ENCODE data around the gene ACSM6. TPM values are rescaled to one million over a fixed set of nuclear protein-coding genes. Genes with fewer than 3 reads are reported as not detected.

Gene ACSM6
- polyA plus RNA-seq, 1 of the 3 experiments (the other 2 are of a cell fraction), result not detected

- TF ChIP-seq PBX3 (IDR thresholded peaks at IDR 0.05), result no peak
- TF ChIP-seq FOXJ3 (CRISPR knock-in tag; IDR thresholded peaks at IDR 0.05), result no peak
- TF ChIP-seq GATA2 (CRISPR knock-in tag; IDR thresholded peaks at IDR 0.05), result no peak
Measured at GRCh38 chr10:95168694-95169093, 25.3 kb upstream of the ACSM6 start (continued).

- Histone ChIP-seq H4K20me1 (ENCODE audit: insufficient read depth) (no peaks in the 10 kb centered on the region), H3K4me1 (ENCODE audit: control insufficient read depth in 1 of 2, insufficient read depth in 2 of 2, low read depth in 1 of 2, low read length in 1 of 2) (no peaks in the 10 kb centered on the region), H3K36me3 (replicated peaks in 1 of 2; ENCODE audit: control insufficient read depth in 1 of 2, insufficient read depth in 2 of 2, low read length in 1 of 2) (no peaks in the 10 kb centered on the region), H3K9me3 (no peaks in the 10 kb centered on the region), H3K79me2 (ENCODE audit: insufficient read depth) (no peaks in the 10 kb centered on the region), H3F3A (replicated peaks; ENCODE audit: insufficient read depth) (no peaks in the 10 kb centered on the region), H2AFZ (ENCODE audit: low read depth) (no peak overlapping the region), H3K4me2 (no peak overlapping the region), H3K27me3 (ENCODE audit: insufficient read depth) (no peaks in the 10 kb centered on the region), H3K9ac (no peak overlapping the region), H3K27ac (ENCODE audit: low read depth in 2 of 2, low read length in 1 of 2) (no peak overlapping the region), H3K9me2 (no peaks in the 10 kb centered on the region), H3K4me3 (ENCODE audit: low read depth in 2 of 2, low read length in 1 of 2) (no peak overlapping the region)
- WGBS (ENCODE audit: low lambda C conversion rate), result 43% methylated on average over 1 of the region's 1 CpG
- no peak for TF ChIP-seq RXRA (IDR thresholded peaks at IDR 0.05; ENCODE audit: borderline replicate concordance, low read depth)
- TF ChIP-seq SIN3A (IDR thresholded peaks at IDR 0.05; ENCODE audit: borderline replicate concordance, low read depth, low read length), result no peak
- TF ChIP-seq, protein P1, sequence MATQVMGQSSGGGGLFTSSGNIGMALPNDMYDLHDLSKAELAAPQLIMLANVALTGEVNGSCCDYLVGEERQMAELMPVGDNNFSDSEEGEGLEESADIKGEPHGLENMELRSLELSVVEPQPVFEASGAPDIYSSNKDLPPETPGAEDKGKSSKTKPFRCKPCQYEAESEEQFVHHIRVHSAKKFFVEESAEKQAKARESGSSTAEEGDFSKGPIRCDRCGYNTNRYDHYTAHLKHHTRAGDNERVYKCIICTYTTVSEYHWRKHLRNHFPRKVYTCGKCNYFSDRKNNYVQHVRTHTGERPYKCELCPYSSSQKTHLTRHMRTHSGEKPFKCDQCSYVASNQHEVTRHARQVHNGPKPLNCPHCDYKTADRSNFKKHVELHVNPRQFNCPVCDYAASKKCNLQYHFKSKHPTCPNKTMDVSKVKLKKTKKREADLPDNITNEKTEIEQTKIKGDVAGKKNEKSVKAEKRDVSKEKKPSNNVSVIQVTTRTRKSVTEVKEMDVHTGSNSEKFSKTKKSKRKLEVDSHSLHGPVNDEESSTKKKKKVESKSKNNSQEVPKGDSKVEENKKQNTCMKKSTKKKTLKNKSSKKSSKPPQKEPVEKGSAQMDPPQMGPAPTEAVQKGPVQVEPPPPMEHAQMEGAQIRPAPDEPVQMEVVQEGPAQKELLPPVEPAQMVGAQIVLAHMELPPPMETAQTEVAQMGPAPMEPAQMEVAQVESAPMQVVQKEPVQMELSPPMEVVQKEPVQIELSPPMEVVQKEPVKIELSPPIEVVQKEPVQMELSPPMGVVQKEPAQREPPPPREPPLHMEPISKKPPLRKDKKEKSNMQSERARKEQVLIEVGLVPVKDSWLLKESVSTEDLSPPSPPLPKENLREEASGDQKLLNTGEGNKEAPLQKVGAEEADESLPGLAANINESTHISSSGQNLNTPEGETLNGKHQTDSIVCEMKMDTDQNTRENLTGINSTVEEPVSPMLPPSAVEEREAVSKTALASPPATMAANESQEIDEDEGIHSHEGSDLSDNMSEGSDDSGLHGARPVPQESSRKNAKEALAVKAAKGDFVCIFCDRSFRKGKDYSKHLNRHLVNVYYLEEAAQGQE (IDR thresholded peaks at IDR 0.05; ENCODE audit: low read depth, low read length), result no peak
- no peak for TF ChIP-seq EP300 (IDR thresholded peaks at IDR 0.05; ENCODE audit: borderline replicate concordance in 1 of 2, low read depth in 1 of 2, low read length in 1 of 2)
- TF ChIP-seq RAD21 (IDR thresholded peaks at IDR 0.05; ENCODE audit: low read length), result no peak
- no peak for TF ChIP-seq SMC3 (IDR thresholded peaks at IDR 0.05; ENCODE audit: low read depth, low read length)
- no peak for TF ChIP-seq TCF12 (IDR thresholded peaks at IDR 0.05)
- TF ChIP-seq RFX5 (IDR thresholded peaks at IDR 0.05; ENCODE audit: low read length), result no peak
- no peak for TF ChIP-seq ZBTB33 (IDR thresholded peaks at IDR 0.05; ENCODE audit: borderline replicate concordance, low read depth)
- no peak for TF ChIP-seq FOXM1 (IDR thresholded peaks at IDR 0.05; ENCODE audit: low read depth)
- no peak for TF ChIP-seq FOXJ3 (CRISPR knock-in tag; IDR thresholded peaks at IDR 0.05)
- no peak for TF ChIP-seq TEAD4 (IDR thresholded peaks at IDR 0.05; ENCODE audit: borderline replicate concordance, insufficient read depth)
- no peak for TF ChIP-seq FOSL2 (IDR thresholded peaks at IDR 0.05; ENCODE audit: borderline replicate concordance, low read depth)
- TF ChIP-seq CHD2 (IDR thresholded peaks at IDR 0.05; ENCODE audit: low read length, partially characterized antibody), result no peak
- TF ChIP-seq IRF3 (IDR thresholded peaks at IDR 0.05; ENCODE audit: low read depth, low read length), result no peak
- no peak for TF ChIP-seq MEF2A (IDR thresholded peaks at IDR 0.05; ENCODE audit: borderline replicate concordance, low read depth)
- TF ChIP-seq NFIC (IDR thresholded peaks at IDR 0.05; ENCODE audit: borderline replicate concordance), result no peak
- TF ChIP-seq, protein P2, sequence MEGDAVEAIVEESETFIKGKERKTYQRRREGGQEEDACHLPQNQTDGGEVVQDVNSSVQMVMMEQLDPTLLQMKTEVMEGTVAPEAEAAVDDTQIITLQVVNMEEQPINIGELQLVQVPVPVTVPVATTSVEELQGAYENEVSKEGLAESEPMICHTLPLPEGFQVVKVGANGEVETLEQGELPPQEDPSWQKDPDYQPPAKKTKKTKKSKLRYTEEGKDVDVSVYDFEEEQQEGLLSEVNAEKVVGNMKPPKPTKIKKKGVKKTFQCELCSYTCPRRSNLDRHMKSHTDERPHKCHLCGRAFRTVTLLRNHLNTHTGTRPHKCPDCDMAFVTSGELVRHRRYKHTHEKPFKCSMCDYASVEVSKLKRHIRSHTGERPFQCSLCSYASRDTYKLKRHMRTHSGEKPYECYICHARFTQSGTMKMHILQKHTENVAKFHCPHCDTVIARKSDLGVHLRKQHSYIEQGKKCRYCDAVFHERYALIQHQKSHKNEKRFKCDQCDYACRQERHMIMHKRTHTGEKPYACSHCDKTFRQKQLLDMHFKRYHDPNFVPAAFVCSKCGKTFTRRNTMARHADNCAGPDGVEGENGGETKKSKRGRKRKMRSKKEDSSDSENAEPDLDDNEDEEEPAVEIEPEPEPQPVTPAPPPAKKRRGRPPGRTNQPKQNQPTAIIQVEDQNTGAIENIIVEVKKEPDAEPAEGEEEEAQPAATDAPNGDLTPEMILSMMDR (IDR thresholded peaks at IDR 0.05), result no peak
- TF ChIP-seq TAF1 (IDR thresholded peaks at IDR 0.05; ENCODE audit: borderline replicate concordance, low read depth, low read length), result no peak
- ChIA-PET POLR2A (no interaction called here), CTCF (no interaction called here)
- no peak for DNase-seq
Measured at GRCh38 chr10:95169522-95169921, 24.5 kb upstream of the ACSM6 start.
